SU-DHL-6 (cell line): ENCODE data around the gene INSIG1.

Experiments
- CTCF ChIP-seq: fragments of 200-600 bp; sonication (generic); IDR thresholded peaks from one replicate; pipeline ENCODE4 v1.5.1; 2017; ENCODE audit warnings: antibody characterized with exemption, mild to moderate bottlenecking, low read length, moderate library complexity; ENCODE audit not compliant: insufficient read depth, poor library complexity, severe bottlenecking
- EZH2phosphoT487 ChIP-seq: fragments of 200-600 bp; sonication (generic), shearing (Covaris generic); conservative IDR thresholded peaks from 2 replicates; pipeline ENCODE4 v1.6.1; 2018; ENCODE audit warnings: mild to moderate bottlenecking, antibody characterized with exemption, low read length, moderate library complexity, mixed read lengths

DNA sequence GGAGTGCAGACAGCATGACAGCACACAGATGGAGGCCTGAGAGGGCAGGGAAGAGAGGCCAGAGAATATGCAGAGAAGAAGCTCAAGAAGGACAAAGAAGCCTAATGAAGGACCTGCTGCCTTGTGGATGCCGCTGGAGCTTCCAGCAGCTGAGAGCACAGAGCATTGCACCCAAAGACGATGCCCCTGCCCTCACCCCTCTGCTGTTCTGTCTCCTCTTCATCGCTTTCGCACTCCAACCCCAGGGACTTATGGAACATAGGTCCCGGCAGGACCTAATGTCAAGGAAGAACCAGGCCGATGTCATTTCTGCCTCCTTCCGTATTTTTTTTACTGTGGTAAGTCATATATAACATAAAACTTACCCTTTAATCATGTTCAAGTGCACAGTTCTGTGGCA is 12.3 kb upstream of the INSIG1 start:
- no peak for TF ChIP-seq CTCF
- no peak for TF ChIP-seq EZH2phosphoT487
